IMR-90 (cell line): Measurements from ENCODE around the gene PCGF2. TPM values are rescaled to one million over a fixed set of nuclear protein-coding genes. Genes with fewer than 3 reads are reported as not detected.

Experiments used
- ATAC-seq: fragments of 200-7000 bp; cut with Tn5 transposase; 2 replicates; pipeline ENCODE4 v1.9.1; 2020; ENCODE audit warnings: low read depth, mild to moderate bottlenecking, moderate library complexity
- BruUV-seq: library from RNA; stranded (reverse); fragments of 400-500 nt; replicated peaks from 2 replicates; lab custom pipeline; 2021; lab: Mats Ljungman, UMichigan
- CTCF ChIA-PET: fragments of 300-600 bp; formaldehyde crosslinking; extraction: SDS; loops from one replicate; lab custom pipeline; 2021; ENCODE audit warnings: antibody characterized with exemption; lab: Yijun Ruan, JAX
- POLR2A ChIA-PET: fragments of 300-600 bp; sonication (Branson Sonifier 250); formaldehyde crosslinking; loops from one replicate; lab custom pipeline; 2022; ENCODE audit warnings: antibody characterized with exemption; ENCODE audit not compliant: unreplicated experiment; lab: Charles Lee
- DNase-seq: peaks from one replicate; pipeline ENCODE4 v3.0.0; 2013
- H2AFZ ChIP-seq: replicated peaks from 2 replicates; pipeline ENCODE3; 2013; ENCODE audit warnings: low read length, mild to moderate bottlenecking; ENCODE audit not compliant: poor library complexity
- H2AK5ac ChIP-seq: 2 replicates; pipeline ENCODE4 v1.6.1; 2013; ENCODE audit warnings: low read depth, low read length, inconsistent platforms
- H2AK9ac ChIP-seq: replicated peaks from 2 replicates; pipeline ENCODE3; 2013; ENCODE audit warnings: mild to moderate bottlenecking, low read depth, low read length, moderate library complexity; ENCODE audit not compliant: poor library complexity
- H2BK120ac ChIP-seq: 2 replicates; pipeline ENCODE4 v1.6.1; 2013; ENCODE audit warnings: low read depth, low read length, inconsistent platforms
- H2BK15ac ChIP-seq: 3 replicates; pipeline ENCODE4 v1.6.1; 2013; ENCODE audit warnings: low read depth, low read length, inconsistent platforms
- H2BK20ac ChIP-seq: 2 replicates; pipeline ENCODE4 v1.6.1; 2013; ENCODE audit warnings: low read depth, mild to moderate bottlenecking, inconsistent platforms, low read length, moderate library complexity
- H2BK5ac ChIP-seq: 2 replicates; pipeline ENCODE4 v1.6.1; 2013; ENCODE audit warnings: mild to moderate bottlenecking, low read depth, low read length, inconsistent platforms; ENCODE audit not compliant: poor library complexity, severe bottlenecking
- H3K14ac ChIP-seq: replicated peaks from 2 replicates; pipeline ENCODE4 v1.6.1; 2013; ENCODE audit warnings: low read depth, low read length, inconsistent platforms
- H3K18ac ChIP-seq: 2 replicates; pipeline ENCODE4 v1.6.1; 2013; ENCODE audit warnings: low read depth, low read length, control low read depth
- H3K23ac ChIP-seq: 2 replicates; pipeline ENCODE4 v1.6.1; 2013; ENCODE audit warnings: low read depth, low read length, inconsistent platforms
- H3K27ac ChIP-seq: 2 replicates; pipeline ENCODE4 v1.5.1; 2013; ENCODE audit warnings: mild to moderate bottlenecking, control low read depth, low read length; ENCODE audit not compliant: insufficient read depth
- H3K27me3 ChIP-seq: 2 replicates; pipeline ENCODE4 v1.6.1; 2013; ENCODE audit warnings: low read length; ENCODE audit not compliant: control insufficient read depth, insufficient read depth
- H3K36me3 ChIP-seq: 2 replicates; pipeline ENCODE4 v1.6.1; 2013; ENCODE audit warnings: low read length, mixed read lengths; ENCODE audit not compliant: control insufficient read depth, insufficient read depth
- H3K4ac ChIP-seq: 2 replicates; pipeline ENCODE4 v1.6.1; 2013; ENCODE audit warnings: low read depth, low read length, inconsistent platforms
- H3K4me1 ChIP-seq: 2 replicates; pipeline ENCODE4 v1.6.1; 2013; ENCODE audit warnings: low read length, mixed read lengths; ENCODE audit not compliant: control insufficient read depth, insufficient read depth
- H3K4me2 ChIP-seq: 2 replicates; pipeline ENCODE4 v1.6.1; 2013; ENCODE audit warnings: low read depth, mild to moderate bottlenecking, control low read depth, low read length, moderate library complexity
- H3K4me3 ChIP-seq: 2 replicates; pipeline ENCODE4 v1.5.1; 2013; ENCODE audit warnings: low read depth, mild to moderate bottlenecking, control low read depth, low read length, moderate library complexity; ENCODE audit not compliant: insufficient read depth
- H3K56ac ChIP-seq: 2 replicates; pipeline ENCODE4 v1.6.1; 2013; ENCODE audit warnings: low read length, inconsistent platforms; ENCODE audit not compliant: insufficient read depth; ENCODE audit errors: extremely low read depth
- H3K79me1 ChIP-seq, 2 experiments: 2 replicates each; pipeline ENCODE4 v1.6.1; 2013; ENCODE audit warnings: low read length in 2 of 2, inconsistent platforms in 1 of 2, low read depth in 1 of 2
- H3K9ac ChIP-seq: 2 replicates; pipeline ENCODE4 v1.6.1; 2013; ENCODE audit warnings: low read depth, low read length, control low read depth
- H3K9me1 ChIP-seq: 2 replicates; pipeline ENCODE4 v1.6.1; 2013; ENCODE audit warnings: low read length, inconsistent platforms; ENCODE audit not compliant: insufficient read depth
- H3K9me3 ChIP-seq: 2 replicates; pipeline ENCODE4 v1.6.1; 2013; ENCODE audit warnings: low read length; ENCODE audit not compliant: control insufficient read depth, insufficient read depth
- H4K20me1 ChIP-seq: 2 replicates; pipeline ENCODE4 v1.6.1; 2013; ENCODE audit warnings: low read length, inconsistent platforms; ENCODE audit not compliant: insufficient read depth
- H4K5ac ChIP-seq: 2 replicates; pipeline ENCODE4 v1.6.1; 2013; ENCODE audit warnings: mild to moderate bottlenecking, low read depth, low read length, control low read depth
- H4K8ac ChIP-seq, 2 experiments: 2 replicates each; pipeline ENCODE4 v1.6.1; 2013; ENCODE audit warnings: low read depth in 2 of 2, low read length in 2 of 2, control low read depth in 1 of 2, inconsistent platforms in 1 of 2
- H4K91ac ChIP-seq: 2 replicates; pipeline ENCODE4 v1.6.1; 2013; ENCODE audit warnings: low read depth, low read length, inconsistent platforms; ENCODE audit not compliant: insufficient read depth
- BHLHE40 ChIP-seq: fragments of 150-350 bp; IDR thresholded peaks from 2 replicates; pipeline ENCODE4 v1.6.1; 2016; ENCODE audit warnings: mild to moderate bottlenecking, low read depth, low read length
- CEBPB ChIP-seq: IDR thresholded peaks from 2 replicates; pipeline ENCODE4 v1.6.1; 2012; ENCODE audit warnings: low read depth, low read length, improper control_type of control experiment
- CHD1 ChIP-seq: IDR thresholded peaks from 2 replicates; pipeline ENCODE4 v1.6.1; 2012; ENCODE audit warnings: low read depth, low read length, improper control_type of control experiment
- CTCF ChIP-seq: conservative IDR thresholded peaks from 2 replicates; pipeline ENCODE4 v1.5.1; 2012; ENCODE audit warnings: mild to moderate bottlenecking, low read depth, low read length, improper control_type of control experiment
- FOS ChIP-seq: fragments of 150-350 bp; IDR thresholded peaks from 2 replicates; pipeline ENCODE4 v1.6.1; 2016; ENCODE audit warnings: low read depth, low read length
- MXI1 ChIP-seq: IDR thresholded peaks from 2 replicates; pipeline ENCODE4 v1.6.1; 2012; ENCODE audit warnings: low read depth, mild to moderate bottlenecking, low read length, moderate library complexity, borderline replicate concordance
- SMC3 ChIP-seq: fragments of 150-350 bp; IDR thresholded peaks from 2 replicates; pipeline ENCODE4 v1.6.1; 2016; ENCODE audit warnings: low read depth, mild to moderate bottlenecking, antibody characterized with exemption, low read length, moderate library complexity
- WGBS, 2 experiments: methylation state at CpG; one replicate each; pipeline versions ENCODE4 v1.1.5 to v1.1.7; 2013; ENCODE audit warnings: missing lambda C conversion rate in 2 of 2; ENCODE audit not compliant: insufficient read length in 1 of 2; ENCODE audit errors: extremely low coverage in 2 of 2; 5-methylcytosine and 5-hydroxymethylcytosine counted together
- dilution Hi-C: fragments of 300-500 bp; cut with HindIII; formaldehyde crosslinking; loops from one replicate; pipeline ENCODE4 v1.14.3; 2018; ENCODE audit warnings: low sequenced_read_pairs; ENCODE audit not compliant: unreplicated experiment
- in situ Hi-C: fragments of 300-500 bp; cut with MboI; formaldehyde crosslinking; loops from 3 replicates; pipeline ENCODE4 v1.14.3; 2019; ENCODE audit warnings: low sequenced_read_pairs, inconsistent platforms, mixed read lengths
- intact Hi-C: fragments of 100-400 bp; cut with micrococcal nuclease; formaldehyde crosslinking; loops from 2 replicates; pipeline ENCODE4 v1.10.0; 2022
- polyA plus RNA-seq, 3 experiments: library from polyadenylated mRNA; depleted of rRNA; stranded (reverse); fragments of >200 nt; gene quantifications; 2 replicates each; pipeline ENCODE4 v1.2.3, GENCODE V29; 2012; ENCODE audit warnings: low replicate concordance in 1 of 3
- total RNA-seq: library from RNA; depleted of rRNA; stranded (reverse); fragments of >200 nt; gene quantifications from 2 replicates; pipeline ENCODE4 v1.2.3, GENCODE V29; 2012

Gene PCGF2
- total and polyA plus RNA-seq, 2 of the 4 experiments (the other 2 are of a cell fraction) = 1.1 to 18.2 TPM

- H3K27ac ChIP-seq = peak overlapping the region; percentile 4; the same call in 1 of the 2 replicates
- H3K23ac ChIP-seq = peak overlapping the region; percentile 86
- 0% methylated on average over 1 of the region's 38 CpGs; no CpG with 5 or more reads in 1 of the 2 experiments for WGBS, 2 experiments
- H3K4me3 ChIP-seq = peak overlapping the region; percentile 68
- peaks cover 13% of the 10 kb centered on the region; the same call in 1 of the 2 replicates for H3K9me1 ChIP-seq
- H3K18ac ChIP-seq = no peak overlapping the region
- H4K91ac ChIP-seq = peak overlapping the region; percentile 19; the same call in 1 of the 2 replicates
- H2AFZ ChIP-seq = peak overlapping the region; percentile 90
- intact Hi-C loops (no loop called here), dilution Hi-C loops (no loop called here), in situ Hi-C loops (no loop called here)
- peak overlapping the region; percentile 27 for H2AK5ac ChIP-seq
- no peak overlapping the region for H2BK120ac ChIP-seq
- H3K4ac ChIP-seq = peak overlapping the region; percentile 48
- peaks cover 27% of the 10 kb centered on the region; the same call in 1 of the 2 replicates for H4K20me1 ChIP-seq
- ATAC-seq (no peak), DNase-seq (no peak)
- H3K36me3 ChIP-seq = peaks cover 16% of the 10 kb centered on the region; the same call in 1 of the 2 replicates
- H2BK5ac ChIP-seq = no peak overlapping the region
- POLR2A ChIA-PET = no interaction called here
- 0 out of 3 replicates have a peak overlapping the region, but pooled peaks have one; percentile 36 for H2BK15ac ChIP-seq
- H4K5ac ChIP-seq = no peak overlapping the region
- H2AK9ac ChIP-seq = peak overlapping the region; percentile 97
- H3K27me3 ChIP-seq = no peaks in the 10 kb centered on the region
- H3K4me1 ChIP-seq = peaks cover 17% of the 10 kb centered on the region
- TF ChIP-seq MXI1 (peak; percentile 57; the same call in 1 of the 2 replicates), CHD1 (no peak), CTCF (no peak), CEBPB (no peak), BHLHE40 (no peak), SMC3 (no peak), FOS (no peak)
- peak overlapping the region; percentile 71 for H3K9ac ChIP-seq
- H3K79me1 ChIP-seq = peaks cover 22 to 74% of the 10 kb centered on the region in 2 experiments; a peak in 3 of 4 replicates
- CTCF ChIA-PET = no interaction called here
- no peak overlapping the region for H2BK20ac ChIP-seq
- H3K4me2 ChIP-seq = peak overlapping the region; percentile 93
- peak overlapping the region; percentile 47; the same call in 1 of the 2 replicates for H3K56ac ChIP-seq
- BruUV-seq = no TSS peak
- peak overlapping the region in 1 of 2 experiments; percentile 35; a peak in 1 of 4 replicates for H4K8ac ChIP-seq
- peak overlapping the region; percentile 66; the same call in 1 of the 2 replicates for H3K14ac ChIP-seq
- H3K9me3 ChIP-seq = no peaks in the 10 kb centered on the region
Measured at GRCh38 chr17:38705803-38706504, 42.2 kb downstream of the PCGF2 start.
